GM18873 (cell line): ENCODE measurements around the gene CSNK1G1.

Source experiments
- ATAC-seq: cut with Tn5 transposase; IDR thresholded peaks from one replicate; pipeline ENCODE4 v1.9.1; 2021; ENCODE audit warnings: mild to moderate bottlenecking, moderate library complexity, moderate number of reproducible peaks; ENCODE audit not compliant: unreplicated experiment, low FRiP score

CSNK1G1 gene

DNA sequence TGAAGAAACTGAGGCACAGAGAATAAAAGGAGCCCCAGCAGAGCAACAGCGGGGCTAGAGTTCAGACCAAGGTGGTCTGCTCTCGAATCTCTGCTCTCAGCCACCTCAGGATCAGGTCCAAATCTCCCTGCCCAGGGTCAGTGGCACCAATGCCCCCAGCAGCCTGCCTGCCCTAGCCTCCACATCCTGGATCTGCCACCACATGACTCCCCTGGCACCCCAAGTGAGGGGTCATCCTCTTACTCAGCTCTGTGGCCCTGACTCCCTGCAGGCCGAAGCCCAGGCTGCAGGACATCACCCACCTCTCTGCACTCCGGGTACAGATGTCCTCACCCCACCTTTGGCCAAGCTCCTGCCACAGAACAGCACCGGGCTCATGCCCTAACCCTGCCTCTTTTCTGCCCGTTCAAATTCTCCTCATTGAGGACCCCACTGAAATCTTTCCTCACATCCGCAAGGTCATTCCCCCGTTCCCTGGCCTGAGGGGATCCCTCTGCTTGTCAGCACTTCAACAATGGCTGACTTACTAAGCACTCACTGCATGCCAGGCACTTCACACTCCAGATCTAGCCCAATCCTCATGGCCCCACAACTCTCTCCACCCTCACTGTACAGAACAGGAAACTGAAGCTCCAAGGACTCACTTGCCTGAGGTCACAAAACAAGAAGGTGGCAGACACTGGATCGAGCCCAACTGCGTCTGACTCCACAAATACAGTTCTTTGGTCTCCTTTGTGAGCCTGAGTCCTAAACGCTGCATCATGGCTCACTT is 197.4 kb downstream of the CSNK1G1 start:
- ATAC-seq: no peak

GRCh38 chr15:64157599-64158125 is 198.3 kb downstream of the CSNK1G1 start:
- ATAC-seq: no peak

DNA sequence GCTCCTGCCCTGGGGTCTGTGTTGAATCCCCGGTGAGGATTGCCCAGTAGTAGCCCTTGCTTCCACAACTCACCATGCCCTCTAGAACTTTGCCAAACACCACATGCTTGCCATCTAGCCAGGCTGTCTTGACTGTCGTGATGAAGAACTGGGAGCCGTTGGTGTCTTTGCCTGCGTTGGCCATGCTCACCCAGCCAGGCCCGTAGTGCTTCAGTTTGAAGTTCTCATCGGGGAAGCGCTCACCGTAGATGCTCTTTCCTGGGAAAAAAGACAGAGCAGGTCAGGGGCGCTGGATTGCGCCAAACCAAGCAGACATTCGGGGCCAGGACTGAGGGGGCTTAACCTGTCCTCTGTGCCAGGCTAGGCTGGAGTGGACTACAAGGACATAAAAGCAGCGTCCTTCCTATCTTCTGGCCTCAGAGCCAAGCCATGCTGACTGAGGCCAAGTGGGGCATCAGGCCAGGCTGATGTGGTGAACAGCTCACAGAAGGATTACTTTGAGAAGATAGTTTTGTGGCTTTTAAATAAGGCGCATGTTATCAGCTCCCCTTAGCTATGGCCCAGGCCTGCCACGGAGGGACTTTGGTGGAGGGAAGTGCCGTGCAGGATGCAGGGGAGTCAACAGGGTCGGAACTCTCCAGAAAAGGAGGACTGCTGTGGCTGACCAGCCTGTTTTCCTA is 199.2 kb downstream of the CSNK1G1 start:
- no peak for ATAC-seq

DNA sequence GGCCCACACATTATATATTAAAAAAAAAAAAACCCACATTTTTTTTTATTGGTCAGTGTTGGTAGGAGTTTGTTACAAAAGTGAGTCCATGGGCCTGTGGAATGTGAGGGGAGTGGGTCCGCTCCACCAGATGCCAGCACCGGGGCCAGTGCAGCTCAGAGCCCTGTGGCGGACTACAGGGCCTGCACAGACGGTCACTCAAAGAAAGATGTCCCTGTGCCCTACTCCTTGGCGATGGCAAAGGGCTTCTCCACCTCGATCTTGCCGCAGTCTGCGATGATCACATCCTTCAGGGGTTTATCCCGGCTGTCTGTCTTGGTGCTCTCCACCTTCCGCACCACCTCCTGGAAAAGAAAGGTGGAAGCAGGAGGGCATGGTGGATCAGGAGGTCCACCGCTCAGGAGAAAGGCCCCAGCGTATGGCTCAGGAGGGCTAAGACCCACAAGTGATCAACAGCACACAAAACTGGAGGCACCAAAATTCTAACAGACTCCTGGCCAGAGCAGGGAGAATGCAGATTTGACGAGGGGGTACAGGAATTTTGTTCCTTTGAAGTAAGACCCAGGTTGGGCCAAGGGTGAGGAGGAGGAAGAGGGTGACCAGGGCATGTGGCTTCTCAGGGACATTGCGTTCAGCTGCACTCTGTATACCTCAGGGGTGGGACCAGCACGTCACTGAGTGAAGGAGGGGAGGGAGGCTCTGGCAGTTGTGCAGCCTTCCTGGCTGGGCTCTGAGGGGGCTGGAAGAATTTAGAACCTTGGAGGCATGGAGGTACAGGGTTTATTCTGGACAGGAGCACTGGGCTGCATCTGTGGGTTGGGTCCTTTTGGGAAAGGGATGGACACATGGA is 199.9 kb downstream of the CSNK1G1 start:
- no peak for ATAC-seq

DNA sequence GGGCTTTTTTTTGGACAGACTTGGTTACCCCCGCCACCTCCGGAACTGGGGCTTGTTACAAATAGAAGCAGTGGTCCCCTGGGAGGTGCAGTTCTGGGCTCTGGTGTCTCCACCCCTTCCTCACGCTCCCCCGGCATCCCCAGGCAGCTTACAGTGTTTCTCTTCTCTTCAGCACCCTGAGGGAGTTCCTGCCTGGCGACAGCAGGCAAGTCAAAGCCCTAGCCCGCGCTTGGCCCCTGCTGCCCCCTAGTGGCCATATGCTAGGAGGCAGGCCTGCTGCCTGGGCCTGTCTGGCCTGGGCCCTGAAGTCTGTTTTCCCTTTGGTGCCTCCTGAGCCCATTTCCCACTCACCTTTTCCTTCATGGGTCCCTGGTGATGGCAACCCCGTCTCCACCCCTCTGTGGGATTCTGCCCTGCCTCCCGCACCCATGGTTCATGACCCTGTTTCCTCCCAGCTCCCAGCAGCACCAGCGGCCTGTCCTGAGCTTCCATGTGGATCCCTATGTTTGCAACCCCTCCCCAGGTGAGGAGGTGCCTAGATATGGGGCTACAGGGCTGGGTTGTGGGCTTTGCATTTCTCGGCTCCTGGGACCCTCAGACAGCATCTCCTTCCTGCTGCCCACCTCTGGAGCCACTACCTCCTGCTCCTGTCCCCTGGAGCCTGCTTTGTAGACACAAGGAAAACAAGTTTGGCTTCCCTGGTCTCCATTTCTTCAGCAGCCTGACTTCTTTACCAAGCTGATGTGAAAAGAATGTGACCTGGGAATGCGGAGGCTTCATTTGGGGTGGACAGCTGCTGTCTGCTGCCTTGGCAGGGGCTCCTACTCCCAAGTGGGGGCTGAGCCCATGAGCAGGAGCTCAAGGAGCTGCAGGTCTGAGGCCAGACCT is 202.2 kb downstream of the CSNK1G1 start:
- ATAC-seq: peak; percentile 45

DNA sequence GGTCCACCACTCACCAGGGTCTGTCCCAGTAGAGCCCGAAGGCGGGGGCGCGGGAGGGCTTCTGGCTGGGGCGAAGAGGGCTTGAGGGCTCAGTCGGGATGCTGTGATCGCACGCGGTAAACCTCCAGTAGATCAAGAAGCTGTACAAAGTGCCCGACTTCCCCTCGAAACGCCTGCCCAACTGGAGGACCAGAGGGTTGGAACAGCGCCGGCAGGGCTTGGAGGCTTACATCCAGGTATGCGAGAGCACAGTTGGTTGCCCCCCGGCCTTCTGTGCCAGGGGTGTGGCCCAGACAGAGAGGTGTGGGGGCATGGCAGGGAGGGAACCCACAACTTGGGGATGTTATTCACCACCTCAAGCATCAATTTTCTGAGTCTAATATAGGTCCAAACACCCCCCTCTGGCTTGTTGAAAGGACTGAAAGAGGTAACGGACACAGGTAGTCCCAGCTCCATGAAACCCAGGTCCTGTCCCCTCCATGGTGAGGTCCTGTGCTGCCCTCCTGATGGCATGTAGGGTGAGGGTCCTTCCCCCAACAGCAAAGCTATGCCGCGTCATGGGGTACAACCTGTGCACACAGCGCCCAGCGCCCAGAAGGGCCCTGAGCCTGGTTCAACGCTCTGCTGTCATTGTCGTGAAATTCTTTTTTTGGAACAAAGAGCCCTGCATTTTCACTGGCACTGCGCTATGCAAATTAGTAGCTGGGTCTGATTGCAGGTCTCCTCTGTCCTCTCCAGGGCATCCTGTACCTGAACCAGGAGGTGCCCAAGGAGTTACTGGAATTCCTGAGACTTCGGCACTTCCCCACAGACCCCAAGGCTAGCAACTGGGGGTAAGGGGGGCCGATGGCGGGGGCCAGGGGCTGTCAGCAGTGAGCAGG is 203.2 kb downstream of the CSNK1G1 start:
- peak; percentile 17 for ATAC-seq

- ATAC-seq: no peak
These were observed 204.1 kb downstream of the CSNK1G1 start, which contains the start of gene SNX22 for GRCh38 chr15:64151727-64152506. Gene SNX22, plus strand, starts transcription at chr15:64151731. Its CDS starts 45 bp downstream, at chr15:64151776.

DNA sequence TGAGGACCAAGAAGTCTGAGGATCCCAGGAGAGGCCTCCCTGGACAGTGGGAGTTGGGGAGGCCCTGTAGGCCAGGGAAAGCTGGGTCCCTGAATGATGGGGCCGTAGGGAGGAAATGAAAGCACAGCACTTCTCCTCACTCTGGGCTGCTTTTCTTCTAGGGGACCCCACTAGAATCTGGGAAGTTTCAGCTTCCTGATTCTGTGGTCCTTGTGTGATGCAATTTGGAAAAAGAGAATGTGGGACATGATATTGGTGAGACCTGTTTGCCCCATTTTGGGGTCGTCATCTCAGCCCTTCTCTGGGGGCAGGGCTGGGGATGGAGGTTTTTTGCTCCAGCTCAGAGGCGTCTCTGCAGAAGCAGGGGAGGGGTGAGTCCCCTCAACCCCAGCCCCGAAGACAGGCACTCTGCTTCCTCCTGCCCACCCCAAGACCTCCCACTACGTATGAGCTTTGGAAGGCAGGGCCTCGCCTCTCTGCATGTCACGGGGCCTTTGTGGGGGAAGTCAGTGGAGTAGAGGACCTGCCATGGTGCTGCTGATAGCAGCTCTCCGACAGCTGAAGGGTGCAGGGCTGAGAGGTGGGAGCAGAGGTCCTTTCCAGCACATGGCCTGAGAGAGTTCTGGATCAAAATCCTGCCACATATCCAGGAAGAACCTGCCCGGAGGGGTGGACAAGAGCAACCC is 205.9 kb downstream of the CSNK1G1 start:
- ATAC-seq: no peak

DNA sequence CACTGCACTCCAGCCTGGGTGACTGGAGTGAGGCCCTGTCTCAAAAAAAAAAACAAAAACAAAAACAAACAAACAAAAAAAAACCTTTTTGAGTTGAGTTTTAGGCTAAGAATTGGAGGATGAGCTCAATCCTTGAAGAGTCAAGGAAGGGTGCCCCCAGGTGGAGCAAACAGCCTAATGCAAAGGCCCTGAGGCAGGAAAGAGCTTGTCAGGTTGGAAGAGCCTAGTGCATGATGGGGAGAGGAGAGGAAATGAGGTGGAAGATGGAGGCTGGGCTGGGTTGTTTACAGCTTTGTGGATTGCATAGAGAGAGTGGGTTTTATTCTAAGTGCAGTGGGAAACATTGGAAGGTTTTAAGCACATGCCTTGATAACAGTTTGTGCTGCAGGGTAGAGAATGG is 206.5 kb downstream of the CSNK1G1 start:
- ATAC-seq: no peak

GRCh38 chr15:64148581-64148980 is 207.4 kb downstream of the CSNK1G1 start:
- no peak for ATAC-seq

- ATAC-seq: no peak
These were observed 207.8 kb downstream of the CSNK1G1 start for GRCh38 chr15:64148168-64148567.

- ATAC-seq: no peak
These were observed 208.9 kb downstream of the CSNK1G1 start for GRCh38 chr15:64146885-64147681.

DNA sequence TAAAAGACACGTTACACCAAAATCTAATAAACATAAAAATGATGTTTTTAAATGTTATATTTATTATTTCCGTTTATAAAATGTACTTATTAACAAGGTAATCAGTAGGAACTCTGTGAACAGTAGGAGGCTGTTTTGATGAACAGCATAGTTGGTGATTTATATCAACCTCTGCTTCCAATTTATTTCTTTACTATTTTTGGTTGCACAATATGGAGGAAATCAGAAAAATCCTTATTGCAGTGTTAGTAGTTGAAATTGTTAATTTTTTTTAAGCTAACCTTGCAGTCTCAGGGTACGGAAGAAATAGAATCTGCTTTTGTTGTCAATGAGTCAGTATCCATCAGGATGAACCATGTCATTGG is 209.5 kb downstream of the CSNK1G1 start:
- ATAC-seq: no peak

- no peak for ATAC-seq
These were observed 209.9 kb downstream of the CSNK1G1 start for GRCh38 chr15:64146041-64146440.

DNA sequence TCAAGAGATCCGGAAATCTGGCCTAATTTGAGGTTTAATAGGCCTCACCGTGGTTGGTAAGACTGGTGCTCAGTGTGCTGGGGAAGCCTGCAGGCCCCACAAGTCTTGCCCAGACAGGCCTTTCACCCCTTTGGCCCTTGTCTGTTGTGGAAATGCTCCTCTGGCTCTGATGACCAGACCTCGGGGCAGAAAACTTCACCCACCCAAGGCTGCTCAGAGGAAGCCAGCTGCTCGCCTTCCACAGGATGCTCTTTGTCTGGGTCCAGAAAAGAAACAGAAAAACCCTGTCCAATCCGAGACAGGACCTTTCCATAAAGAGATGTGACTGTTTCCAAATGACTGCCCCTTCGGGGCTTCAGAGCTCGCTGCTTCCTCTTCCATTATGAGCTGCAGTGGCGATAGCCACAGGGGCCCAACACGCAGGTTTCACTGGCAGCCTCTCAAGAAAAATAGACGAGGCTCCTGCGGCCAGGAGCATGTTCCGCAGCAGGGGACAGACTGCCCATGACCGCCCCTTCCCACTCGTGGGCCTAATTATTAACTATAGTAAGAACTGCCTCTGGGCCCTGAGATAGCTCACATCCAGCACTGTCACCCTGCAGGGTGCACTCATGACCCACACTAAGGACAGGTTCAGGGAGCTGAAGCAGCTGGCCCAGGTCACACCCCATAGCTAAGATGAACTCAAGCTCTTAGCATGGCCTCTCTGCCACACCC is 211.2 kb downstream of the CSNK1G1 start:
- ATAC-seq: peak; percentile 60

- ATAC-seq: peak; percentile 24
These were observed 211.8 kb downstream of the CSNK1G1 start for GRCh38 chr15:64144192-64144564.
